Fibroblast of skin of abdomen (primary cell): ENCODE data around the gene CEP170B.
A peak's percentile ranks its signal among the peaks of the same experiment; 100 is the strongest.
"Not testable (repeated sequence)": the region's sequence is repeated elsewhere in the genome, so short reads cannot be mapped to it uniquely, and the experiment has no call there.

ENCODE experiments used
- DNase-seq: peaks from one replicate; pipeline ENCODE4 v3.0.0-alpha.2; 2013

The CEP170B gene

GRCh38 chr14:104919152-104919992, 54.3 kb downstream of the CEP170B start:
- DNase-seq, result not testable (repeated sequence)

- no peak for DNase-seq
These were observed 54.9 kb downstream of the CEP170B start for GRCh38 chr14:104919993-104920315.

GRCh38 chr14:104923640-104924420, 58.8 kb downstream of the CEP170B start:
- no peak for DNase-seq

GRCh38 chr14:104924421-104925213, 59.5 kb downstream of the CEP170B start, which contains the start of gene PLD4:
PLD4 (plus strand) TSS chr14:104924879; CDS start chr14:104927141, 2,262 bp downstream.
- DNase-seq, result no peak

GRCh38 chr14:104925214-104925854, 60.3 kb downstream of the CEP170B start:
- DNase-seq, result no peak

GRCh38 chr14:104925855-104926609, 61.0 kb downstream of the CEP170B start:
- no peak for DNase-seq

- no peak for DNase-seq
These were observed 61.8 kb downstream of the CEP170B start for GRCh38 chr14:104926619-104927431.

GRCh38 chr14:104927432-104927816, 62.4 kb downstream of the CEP170B start:
- no peak for DNase-seq

GRCh38 chr14:104927901-104928300, 62.8 kb downstream of the CEP170B start:
- no peak for DNase-seq

GRCh38 chr14:104928391-104929133, 63.5 kb downstream of the CEP170B start:
- no peak for DNase-seq

- no peak for DNase-seq
These were observed 64.5 kb downstream of the CEP170B start for GRCh38 chr14:104929268-104930230.

GRCh38 chr14:104930526-104931303, 65.6 kb downstream of the CEP170B start:
- DNase-seq, result no peak

GRCh38 chr14:104931304-104931770, 66.3 kb downstream of the CEP170B start:
- no peak for DNase-seq

GRCh38 chr14:104931771-104932675, 67.0 kb downstream of the CEP170B start:
- DNase-seq, result no peak

GRCh38 chr14:104932676-104933631, 67.9 kb downstream of the CEP170B start:
- DNase-seq, result peak; percentile 86
